Activated CD4-positive, alpha-beta memory T cell treated with anti-CD3 and anti-CD28 coated beads for 36 hours (primary cell): Measurements from ENCODE around the gene PDCD4. TPM values are rescaled to one million over a fixed set of nuclear protein-coding genes. Genes with fewer than 3 reads are reported as not detected.
A peak's percentile ranks its signal among the peaks of the same experiment; 100 is the strongest.

Experiments
- CTCF ChIA-PET: fragments of 350-600 bp; sonication (Branson Sonifier 250); formaldehyde crosslinking; loops from one replicate; lab custom pipeline; 2021; ENCODE audit warnings: antibody characterized with exemption, inconsistent platforms; lab: Charles Lee
- POLR2A ChIA-PET: fragments of 350-600 bp; sonication (Branson Sonifier 250); formaldehyde crosslinking; loops from one replicate; lab custom pipeline; 2021; ENCODE audit warnings: antibody characterized with exemption; lab: Charles Lee
- DNase-seq: peaks from one replicate; pipeline ENCODE4 v3.0.0-alpha.2; 2020
- H3K27ac Mint-ChIP-seq: one replicate; pipeline ENCODE4 v1.8.0; 2021; ENCODE audit warnings: mixed read lengths
- H3K27me3 Mint-ChIP-seq: one replicate; pipeline ENCODE4 v1.8.0; 2021; ENCODE audit warnings: mixed read lengths
- H3K36me3 Mint-ChIP-seq: one replicate; pipeline ENCODE4 v1.8.0; 2021; ENCODE audit warnings: mixed read lengths
- H3K4me1 Mint-ChIP-seq: one replicate; pipeline ENCODE4 v1.8.0; 2021; ENCODE audit warnings: low read depth, mixed read lengths
- H3K4me3 Mint-ChIP-seq: one replicate; pipeline ENCODE4 v1.8.0; 2021; ENCODE audit warnings: mild to moderate bottlenecking, mixed read lengths
- H3K9me3 Mint-ChIP-seq: one replicate; pipeline ENCODE4 v1.8.0; 2021; ENCODE audit warnings: mixed read lengths
- intact Hi-C: fragments of 100-400 bp; cut with micrococcal nuclease; formaldehyde crosslinking; loops from one replicate; pipeline ENCODE4 v1.15.1; 2023
- total RNA-seq, 2 experiments: library from RNA; stranded (reverse); gene quantifications; one replicate each; pipeline ENCODE4 v1.2.3, GENCODE V29; 2021

PDCD4 gene
- total RNA-seq, 2 experiments from 2014 or later, result 123 to 141 TPM

- Mint-ChIP-seq H3K9me3 (no peaks in the 10 kb centered on the region), H3K27me3 (no peaks in the 10 kb centered on the region), H3K27ac (no peak overlapping the region), H3K4me3 (no peak overlapping the region), H3K36me3 (no peaks in the 10 kb centered on the region), H3K4me1 (peaks cover 11% of the 10 kb centered on the region)
- POLR2A ChIA-PET, result no interaction called here
- CTCF ChIA-PET, result no interaction called here
- intact Hi-C loops, result no loop called here
- DNase-seq, result no peak
These were observed 37.6 kb upstream of the PDCD4 start for GRCh38 chr10:110833941-110834628.

- no peak for DNase-seq
- no peaks in the 10 kb centered on the region for H3K9me3 Mint-ChIP-seq
- peaks cover 11% of the 10 kb centered on the region for H3K4me1 Mint-ChIP-seq
- CTCF ChIA-PET, result interaction anchor here (1.2 kb wide), 2 partner anchors 25 to 31 kb away, joined by 3 read pairs; no protein-coding TSS in a partner anchor
- intact Hi-C loops, result no loop called here
- no peaks in the 10 kb centered on the region for H3K36me3 Mint-ChIP-seq
- H3K4me3 Mint-ChIP-seq, result no peak overlapping the region
- H3K27me3 Mint-ChIP-seq, result no peaks in the 10 kb centered on the region
- POLR2A ChIA-PET, result no interaction called here
- no peak overlapping the region for H3K27ac Mint-ChIP-seq
These were observed 37.0 kb upstream of the PDCD4 start for GRCh38 chr10:110834629-110835301.

GRCh38 chr10:110835841-110836240, 35.9 kb upstream of the PDCD4 start:
- H3K9me3 Mint-ChIP-seq, result no peaks in the 10 kb centered on the region
- ChIA-PET CTCF (interaction anchor here (1.2 kb wide), 2 partner anchors 24 to 32 kb away, joined by 3 read pairs; no protein-coding TSS in a partner anchor), POLR2A (no interaction called here)
- no peak overlapping the region for H3K4me3 Mint-ChIP-seq
- intact Hi-C loops, result no loop called here
- H3K4me1 Mint-ChIP-seq, result peaks cover 11% of the 10 kb centered on the region
- no peaks in the 10 kb centered on the region for H3K36me3 Mint-ChIP-seq
- no peak for DNase-seq
- no peaks in the 10 kb centered on the region for H3K27me3 Mint-ChIP-seq
- no peak overlapping the region for H3K27ac Mint-ChIP-seq

- no peaks in the 10 kb centered on the region for H3K36me3 Mint-ChIP-seq
- no peak for DNase-seq
- H3K27me3 Mint-ChIP-seq, result no peaks in the 10 kb centered on the region
- intact Hi-C loops, result no loop called here
- H3K9me3 Mint-ChIP-seq, result no peaks in the 10 kb centered on the region
- ChIA-PET POLR2A (no interaction called here), CTCF (no interaction called here)
- no peak overlapping the region for H3K27ac Mint-ChIP-seq
- H3K4me1 Mint-ChIP-seq, result peaks cover 13% of the 10 kb centered on the region
- no peak overlapping the region for H3K4me3 Mint-ChIP-seq
These were observed 35.0 kb upstream of the PDCD4 start for GRCh38 chr10:110836706-110837105.

- DNase-seq, result no peak
- no peaks in the 10 kb centered on the region for H3K36me3 Mint-ChIP-seq
- CTCF ChIA-PET, result interaction anchor here (1.2 kb wide), 1 partner anchor 57 kb away, joined by 3 read pairs; no protein-coding TSS in a partner anchor
- no peaks in the 10 kb centered on the region for H3K9me3 Mint-ChIP-seq
- intact Hi-C loops, result no loop called here
- no peak overlapping the region for H3K27ac Mint-ChIP-seq
- H3K4me1 Mint-ChIP-seq, result peaks cover 22% of the 10 kb centered on the region
- H3K27me3 Mint-ChIP-seq, result no peaks in the 10 kb centered on the region
- no peak overlapping the region for H3K4me3 Mint-ChIP-seq
- POLR2A ChIA-PET, result no interaction called here
These were observed 34.1 kb upstream of the PDCD4 start for GRCh38 chr10:110837418-110838171.

GRCh38 chr10:110840225-110840922, 31.4 kb upstream of the PDCD4 start:
- Mint-ChIP-seq H3K36me3 (no peaks in the 10 kb centered on the region), H3K9me3 (no peaks in the 10 kb centered on the region), H3K27ac (no peak overlapping the region), H3K4me3 (no peak overlapping the region), H3K4me1 (peaks cover 29% of the 10 kb centered on the region), H3K27me3 (no peaks in the 10 kb centered on the region)
- ChIA-PET CTCF (no interaction called here), POLR2A (no interaction called here)
- no peak for DNase-seq
- intact Hi-C loops, result loop anchor here (5.0 kb wide), 1 partner anchor 38 kb away; no protein-coding TSS in a partner anchor

GRCh38 chr10:110840923-110841428, 30.8 kb upstream of the PDCD4 start:
- no peak overlapping the region for H3K4me3 Mint-ChIP-seq
- intact Hi-C loops, result loop anchor here (5.0 kb wide), 1 partner anchor 39 kb away; no protein-coding TSS in a partner anchor
- H3K27me3 Mint-ChIP-seq, result no peaks in the 10 kb centered on the region
- DNase-seq, result no peak
- ChIA-PET CTCF (no interaction called here), POLR2A (no interaction called here)
- no peaks in the 10 kb centered on the region for H3K36me3 Mint-ChIP-seq
- H3K4me1 Mint-ChIP-seq, result peaks cover 25% of the 10 kb centered on the region
- no peaks in the 10 kb centered on the region for H3K9me3 Mint-ChIP-seq
- no peak overlapping the region for H3K27ac Mint-ChIP-seq

GRCh38 chr10:110841767-110842267, 29.9 kb upstream of the PDCD4 start:
- DNase-seq, result peak; percentile 51
- Mint-ChIP-seq H3K4me3 (no peak overlapping the region), H3K36me3 (no peaks in the 10 kb centered on the region), H3K9me3 (no peaks in the 10 kb centered on the region), H3K4me1 (peaks cover 25% of the 10 kb centered on the region), H3K27ac (no peak overlapping the region), H3K27me3 (no peaks in the 10 kb centered on the region)
- ChIA-PET POLR2A (no interaction called here), CTCF (no interaction called here)
- intact Hi-C loops, result loop anchor here (2.0 to 5.0 kb wide), 4 partner anchors 23 to 67 kb away; no protein-coding TSS in a partner anchor

GRCh38 chr10:110842326-110842904, 29.3 kb upstream of the PDCD4 start:
- DNase-seq, result no peak
- H3K27ac Mint-ChIP-seq, result no peak overlapping the region
- no peaks in the 10 kb centered on the region for H3K27me3 Mint-ChIP-seq
- ChIA-PET CTCF (interaction anchor here (2.4 kb wide), 1 partner anchor 15 kb away, joined by 9 read pairs; no protein-coding TSS in a partner anchor), POLR2A (no interaction called here)
- H3K4me1 Mint-ChIP-seq, result peaks cover 25% of the 10 kb centered on the region
- H3K9me3 Mint-ChIP-seq, result no peaks in the 10 kb centered on the region
- intact Hi-C loops, result loop anchor here (2.0 to 5.0 kb wide), 4 partner anchors 22 to 68 kb away; no protein-coding TSS in a partner anchor
- H3K36me3 Mint-ChIP-seq, result no peaks in the 10 kb centered on the region
- H3K4me3 Mint-ChIP-seq, result no peak overlapping the region

GRCh38 chr10:110843031-110843430, 28.7 kb upstream of the PDCD4 start:
- intact Hi-C loops, result loop anchor here (2.0 to 5.0 kb wide), 4 partner anchors 22 to 68 kb away; no protein-coding TSS in a partner anchor
- peak; percentile 70 for DNase-seq
- ChIA-PET CTCF (interaction anchor here (2.4 kb wide), 1 partner anchor 15 kb away, joined by 9 read pairs; no protein-coding TSS in a partner anchor), POLR2A (interaction anchor here (1.6 kb wide), 1 partner anchor 10 kb away, joined by 5 read pairs; no protein-coding TSS in a partner anchor)
- Mint-ChIP-seq H3K4me3 (no peak overlapping the region), H3K9me3 (no peaks in the 10 kb centered on the region), H3K36me3 (no peaks in the 10 kb centered on the region), H3K27me3 (no peaks in the 10 kb centered on the region), H3K4me1 (peaks cover 25% of the 10 kb centered on the region), H3K27ac (peak overlapping the region; percentile 24)
